Left ventricle myocardium superior (tissue), 1 donor: ENCODE data around the gene MRPL43. TPM values are rescaled to one million over a fixed set of nuclear protein-coding genes. Genes with fewer than 3 reads are reported as not detected.

Experiments
- ATAC-seq: fragments of 200-7000 bp; cut with Tn5 transposase; one replicate; pipeline ENCODE4 v1.9.1; 2020; ENCODE audit warnings: mild to moderate bottlenecking, moderate library complexity
- DNase-seq: peaks from one replicate; pipeline ENCODE4 v3.0.0-alpha.2; 2020
- intact Hi-C: fragments of 100-400 bp; cut with micrococcal nuclease; formaldehyde crosslinking; loops from one replicate; pipeline ENCODE4 v1.11.0; 2022
- total RNA-seq: library from RNA; stranded (reverse); fragmentation: NEBNext Ultra II Directional; extraction: Animal tissue kit (Norgen Biotek cat#: 25700); gene quantifications from one replicate; pipeline ENCODE4 v1.2.1, GENCODE V29; 2021
- donor health status: DM: no; HTN: yes; CAD: no; lungs with severe emphysema.

MRPL43 gene
- total RNA-seq, 1 donor from 2014 or later = 55.9 TPM

- ATAC-seq (peak; percentile 41), DNase-seq (no peak)
These were observed 19.9 kb upstream of the MRPL43 start for GRCh38 chr10:101007099-101007711.

DNA sequence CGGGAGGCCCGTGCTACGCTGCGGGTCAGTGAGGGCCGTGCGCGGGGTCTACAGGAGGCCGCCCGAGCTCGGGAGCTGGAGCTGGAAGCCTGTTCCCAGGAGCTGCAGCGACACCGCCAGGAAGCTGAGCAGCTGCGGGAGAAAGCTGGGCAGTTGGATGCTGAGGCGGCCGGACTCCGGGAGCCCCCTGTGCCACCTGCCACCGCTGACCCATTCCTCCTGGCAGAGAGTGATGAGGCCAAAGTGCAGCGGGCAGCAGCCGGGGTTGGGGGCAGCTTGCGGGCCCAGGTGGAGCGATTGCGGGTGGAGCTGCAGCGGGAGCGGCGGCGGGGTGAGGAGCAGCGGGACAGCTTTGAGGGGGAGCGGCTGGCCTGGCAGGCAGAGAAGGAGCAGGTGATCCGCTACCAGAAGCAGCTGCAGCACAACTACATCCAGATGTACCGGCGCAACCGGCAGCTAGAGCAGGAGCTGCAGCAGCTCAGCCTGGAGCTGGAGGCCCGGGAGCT is 19.3 kb upstream of the MRPL43 start:
- DNase-seq = no peak
- intact Hi-C loops = no loop called here
- ATAC-seq = peak; percentile 2

More at GRCh38 chr10:101007099-101007711, 19.9 kb upstream of the MRPL43 start:
- intact Hi-C loops = no loop called here

- intact Hi-C loops = no loop called here
- DNase-seq (no peak), ATAC-seq (no peak)
These were observed 18.7 kb upstream of the MRPL43 start for GRCh38 chr10:101005869-101006567.

- DNase-seq (no peak), ATAC-seq (no peak)
- intact Hi-C loops = no loop called here
These were observed 18.1 kb upstream of the MRPL43 start for GRCh38 chr10:101005361-101005760.

DNA sequence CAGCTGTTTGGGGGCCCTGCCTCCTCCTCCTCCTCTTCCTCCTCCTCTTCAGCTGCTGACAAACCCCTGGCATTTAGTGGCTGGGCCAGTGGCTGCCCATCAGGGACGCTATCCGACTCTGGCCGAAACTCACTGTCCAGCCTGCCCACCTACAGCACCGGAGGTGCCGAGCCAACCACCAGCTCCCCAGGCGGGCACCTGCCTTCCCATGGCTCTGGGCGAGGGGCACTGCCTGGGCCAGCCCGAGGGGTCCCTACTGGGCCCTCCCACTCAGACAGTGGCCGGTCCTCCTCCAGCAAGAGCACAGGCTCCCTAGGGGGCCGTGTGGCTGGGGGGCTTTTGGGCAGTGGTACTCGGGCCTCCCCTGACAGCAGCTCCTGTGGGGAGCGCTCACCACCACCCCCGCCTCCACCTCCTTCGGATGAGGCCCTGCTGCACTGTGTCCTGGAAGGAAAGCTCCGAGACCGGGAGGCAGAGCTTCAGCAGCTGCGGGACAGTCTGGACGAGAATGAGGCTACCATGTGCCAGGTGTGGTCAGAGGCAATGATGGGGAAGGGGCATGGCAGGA is 16.4 kb upstream of the MRPL43 start:
- intact Hi-C loops = no loop called here
- ATAC-seq (no peak), DNase-seq (no peak)

DNA sequence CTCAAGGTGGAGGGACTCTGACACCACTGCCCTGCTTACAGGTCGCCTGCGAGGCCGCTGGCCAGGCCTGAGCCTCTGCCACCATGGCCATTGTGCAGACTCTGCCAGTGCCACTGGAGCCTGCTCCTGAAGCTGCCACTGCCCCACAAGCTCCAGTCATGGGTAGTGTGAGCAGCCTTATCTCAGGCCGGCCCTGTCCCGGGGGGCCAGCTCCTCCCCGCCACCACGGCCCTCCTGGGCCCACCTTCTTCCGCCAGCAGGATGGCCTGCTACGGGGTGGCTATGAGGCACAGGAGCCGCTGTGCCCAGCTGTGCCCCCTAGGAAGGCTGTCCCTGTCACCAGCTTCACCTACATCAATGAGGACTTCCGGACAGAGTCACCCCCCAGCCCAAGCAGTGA is 15.2 kb upstream of the MRPL43 start:
- DNase-seq = no peak
- no peak for ATAC-seq
- intact Hi-C loops = no loop called here

DNA sequence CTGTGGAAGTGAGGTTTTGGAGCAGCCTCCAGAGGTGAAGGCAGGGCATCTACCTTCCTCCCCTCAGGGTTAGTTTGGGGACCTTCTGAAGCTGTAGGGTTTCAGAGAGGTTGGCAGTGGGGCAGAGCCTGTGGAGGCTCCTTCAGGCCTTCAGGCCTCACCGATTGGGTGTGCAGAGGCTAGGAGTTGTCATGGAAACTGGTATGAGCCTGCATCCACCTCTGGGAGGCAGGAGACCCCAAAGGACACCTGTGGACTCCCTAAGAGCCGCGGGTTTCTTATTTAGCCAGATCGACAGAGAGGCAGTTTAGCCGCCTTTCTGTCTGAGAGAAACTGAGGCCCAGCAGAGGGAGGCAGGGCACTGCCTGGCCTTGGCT is 14.3 kb upstream of the MRPL43 start:
- ATAC-seq (no peak), DNase-seq (no peak)
- intact Hi-C loops = no loop called here

DNA sequence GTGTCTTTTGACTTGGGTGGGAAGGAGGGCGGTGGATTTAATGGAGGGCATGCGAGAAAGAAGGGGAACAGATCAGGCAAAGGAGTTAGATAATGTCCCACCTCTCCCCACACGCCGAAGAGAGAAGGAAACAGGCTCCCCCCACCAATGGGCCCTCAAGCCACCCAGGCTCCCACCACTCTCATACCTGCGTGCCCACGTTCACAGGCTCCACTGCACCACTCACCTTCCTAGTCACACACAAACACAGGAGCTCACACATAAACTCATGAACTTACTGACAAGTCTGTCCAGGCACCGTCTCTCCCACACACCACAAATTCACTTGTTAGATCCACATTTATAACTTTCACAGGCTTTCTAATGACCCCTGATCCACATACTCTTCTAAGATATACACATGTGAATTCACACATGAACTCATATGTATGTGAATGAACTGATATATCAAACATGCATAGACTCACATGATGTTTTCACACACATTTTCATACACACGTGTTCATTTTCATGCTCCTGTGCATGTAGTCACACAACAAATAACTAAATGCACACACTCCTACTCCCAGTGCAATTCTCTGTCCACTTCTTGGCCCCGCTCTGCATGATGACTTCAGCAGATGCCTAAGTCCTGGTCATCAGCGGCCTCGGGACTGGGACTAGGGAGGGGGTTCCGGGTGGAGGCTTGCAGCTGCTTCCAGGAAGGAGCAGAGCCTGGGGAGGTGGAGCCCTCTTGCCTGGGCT is 13.8 kb upstream of the MRPL43 start:
- DNase-seq = peak; percentile 89
- peak; percentile 28 for ATAC-seq
- intact Hi-C loops = no loop called here

- ATAC-seq (no peak), DNase-seq (peak; percentile 67)
- intact Hi-C loops = no loop called here
These were observed 13.0 kb upstream of the MRPL43 start for GRCh38 chr10:101000127-101000914.

- intact Hi-C loops = no loop called here
- no peak for ATAC-seq
- no peak for DNase-seq
These were observed 12.4 kb upstream of the MRPL43 start, which contains the start of gene LZTS2 for GRCh38 chr10:100999742-101000126. LZTS2 (plus strand) TSS chr10:100999808; CDS start chr10:101002539, 2,731 bp downstream.

DNA sequence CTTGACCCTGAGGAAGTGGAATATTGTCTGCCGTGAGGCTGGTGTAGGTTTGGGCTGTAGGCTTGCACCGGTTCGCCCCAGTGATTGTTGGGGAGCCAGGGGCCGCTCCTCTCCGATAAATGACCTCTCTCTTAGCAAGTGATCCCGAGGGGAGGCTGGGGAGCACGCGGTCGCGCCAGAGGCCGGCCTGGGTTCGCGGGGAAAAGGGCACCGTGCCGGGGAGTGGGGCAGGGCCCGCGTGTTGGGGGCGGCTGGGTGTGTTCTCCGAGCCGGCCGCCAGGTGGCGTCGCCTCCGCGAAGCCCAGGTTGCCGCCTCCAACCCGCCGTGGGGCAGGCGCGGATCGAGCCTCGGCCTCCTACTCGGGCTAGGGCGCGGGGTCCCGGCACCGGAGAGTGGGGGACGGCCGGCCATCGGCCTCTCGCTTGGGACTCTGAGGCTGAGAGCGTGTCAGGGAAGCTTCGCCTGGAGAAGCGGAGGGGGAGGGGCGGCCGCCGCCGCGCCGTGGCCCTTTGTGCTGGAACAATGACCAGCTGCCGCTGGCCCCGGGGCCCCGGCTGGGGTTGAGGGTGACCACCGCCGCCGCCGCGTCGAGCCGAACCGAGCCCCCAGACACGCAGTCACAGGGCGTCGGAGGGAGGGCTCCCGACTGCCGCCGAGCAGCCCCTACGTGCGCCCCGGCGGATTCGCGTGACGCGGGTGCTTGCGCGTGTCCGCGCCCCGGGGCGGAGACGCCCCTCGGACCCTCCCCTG is 11.9 kb upstream of the MRPL43 start:
- ATAC-seq (peak; percentile 76), DNase-seq (peak; percentile 92)
- intact Hi-C loops = no loop called here

DNA sequence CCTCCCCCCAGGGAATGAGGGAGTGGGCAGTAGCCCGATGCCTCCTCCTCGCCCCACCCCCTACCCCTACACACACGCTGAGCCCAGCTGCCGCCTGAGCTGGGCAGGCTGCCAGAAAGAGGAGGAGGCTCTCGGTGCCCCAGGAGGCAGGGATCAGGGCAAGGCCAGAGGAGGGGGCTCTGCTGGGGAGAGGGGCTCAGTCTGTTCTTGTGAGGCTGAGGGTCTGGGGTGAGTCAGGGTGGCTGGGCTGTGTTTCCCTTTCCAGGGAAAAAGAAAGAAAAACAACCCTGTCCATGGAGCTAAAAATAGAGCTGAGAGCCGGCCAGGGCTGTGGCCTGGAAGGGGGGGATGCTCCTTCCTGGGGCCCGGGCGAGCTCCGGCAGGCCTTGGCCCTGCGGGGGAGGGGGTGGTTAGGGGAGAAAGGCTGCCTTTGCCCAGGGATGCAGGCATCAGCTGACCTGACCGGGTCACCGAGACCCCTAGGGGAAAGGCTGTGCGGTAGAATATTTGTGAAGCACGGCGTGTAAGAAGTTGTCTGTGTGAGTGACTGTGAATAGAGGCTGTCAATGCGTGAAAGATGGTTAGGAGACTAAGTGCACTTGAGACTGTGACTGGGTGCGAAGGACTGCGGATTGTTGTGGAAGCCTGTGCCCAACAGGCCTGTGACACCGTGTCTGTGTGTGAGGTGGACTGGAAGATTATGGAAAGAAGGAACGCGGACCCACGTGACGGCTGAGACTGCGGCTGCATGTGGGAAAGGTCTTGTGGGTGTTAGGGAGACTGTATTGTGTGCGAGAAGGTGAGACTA is 11.1 kb upstream of the MRPL43 start:
- ATAC-seq = peak; percentile 67
- intact Hi-C loops = no loop called here
- DNase-seq = peak; percentile 90

DNA sequence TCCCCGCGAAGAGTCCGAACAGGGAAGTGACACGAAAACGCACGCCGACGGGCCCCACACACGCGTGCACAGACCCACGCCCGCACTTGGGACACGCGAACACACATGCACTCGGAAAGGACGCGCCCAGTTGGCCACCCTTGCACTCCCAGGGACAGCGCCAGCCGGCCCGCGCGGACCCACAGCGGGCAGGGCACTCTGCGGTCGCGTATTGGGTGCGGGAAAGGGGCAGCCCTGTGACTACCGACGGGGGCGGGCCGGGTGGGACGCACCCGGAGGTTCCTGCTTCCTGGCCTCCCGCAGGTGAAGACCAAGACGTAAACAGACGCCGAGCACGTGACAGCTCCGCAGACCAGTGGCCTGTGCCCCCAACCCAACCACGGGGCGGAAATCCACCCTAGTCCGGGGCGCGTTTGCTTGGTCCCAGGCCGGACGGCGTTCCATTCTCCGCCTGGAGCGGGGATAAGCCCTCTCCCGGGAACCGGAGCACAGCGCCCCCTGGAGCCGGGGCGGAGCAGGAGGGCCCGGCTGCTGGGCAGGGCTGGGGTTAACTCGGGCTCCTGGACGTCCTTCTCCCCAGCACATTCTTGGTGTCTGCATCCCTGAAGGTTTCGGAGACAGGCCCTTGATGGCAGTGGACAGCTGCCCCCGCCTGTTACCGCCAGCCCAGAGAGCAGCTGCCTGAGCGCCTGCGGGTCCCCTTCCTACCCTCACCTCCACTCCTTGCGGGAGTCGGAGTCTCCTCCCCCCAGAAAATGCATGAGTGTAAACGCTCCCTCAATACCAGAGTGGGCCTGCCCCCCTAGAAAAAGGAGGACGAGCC is 10.3 kb upstream of the MRPL43 start:
- peak; percentile 52 for ATAC-seq

GRCh38 chr10:100996678-100997359 is 9.5 kb upstream of the MRPL43 start:
- ATAC-seq (peak; percentile 0), DNase-seq (peak; percentile 60)
- intact Hi-C loops = no loop called here

More for the DNA sequence above, 10.3 kb upstream of the MRPL43 start:
- peak; percentile 88 for DNase-seq
- intact Hi-C loops = no loop called here

DNA sequence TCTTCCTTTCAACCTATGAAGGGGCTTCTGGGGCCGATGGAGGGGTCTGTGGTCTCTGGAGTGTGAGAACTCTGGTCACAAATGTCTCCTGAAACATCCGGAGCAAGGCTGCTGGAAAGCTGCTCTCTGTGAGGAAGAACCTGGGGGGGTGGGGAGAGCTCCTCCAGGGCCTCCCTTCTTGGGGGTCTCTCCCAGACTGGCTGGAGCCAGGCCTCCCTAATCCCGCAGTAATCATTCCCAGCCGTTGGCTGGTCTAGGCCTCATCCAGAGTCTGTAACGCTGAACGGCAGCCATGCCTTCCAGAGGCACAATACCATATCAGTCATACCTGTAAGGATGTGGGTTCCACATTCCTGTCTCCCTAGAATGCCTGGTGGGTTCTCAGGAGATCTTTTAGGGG is 7.9 kb upstream of the MRPL43 start:
- intact Hi-C loops = no loop called here
- ATAC-seq (no peak), DNase-seq (no peak)
